Measurements from ENCODE around the gene PIP4K2B.

PIP4K2B gene

GRCh38 chr17:38746004-38746848 is 53.1 kb downstream of the PIP4K2B start:
- no peak for DNase-seq (ENCODE audit: low read depth in 2 of 2, low spot score in 1 of 2)

DNA sequence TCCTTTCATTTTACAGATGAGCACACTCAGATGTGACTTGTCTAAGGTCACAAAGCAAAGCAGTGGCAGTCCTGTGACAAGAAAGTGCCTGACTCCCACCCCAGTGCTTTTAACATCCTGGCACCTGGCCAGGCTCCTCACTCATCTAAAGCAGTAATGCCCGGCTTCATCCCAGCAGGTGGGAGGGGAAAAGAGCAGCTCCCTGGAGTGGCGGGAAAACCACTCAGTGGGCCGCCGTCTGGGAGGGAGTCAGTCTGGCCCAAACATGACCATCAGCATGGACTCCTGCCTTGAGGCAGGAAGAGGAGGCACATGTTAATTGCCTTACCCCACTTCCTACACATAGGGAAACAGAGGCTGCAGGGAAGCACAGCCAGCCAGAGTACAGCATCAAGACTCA is 53.8 kb downstream of the PIP4K2B start:
- DNase-seq (ENCODE audit: low read depth in 2 of 2, low spot score in 1 of 2) = no peak

GRCh38 chr17:38743556-38744171 is 55.7 kb downstream of the PIP4K2B start:
- DNase-seq (ENCODE audit: low read depth in 2 of 2, low spot score in 1 of 2) = no peak

DNA sequence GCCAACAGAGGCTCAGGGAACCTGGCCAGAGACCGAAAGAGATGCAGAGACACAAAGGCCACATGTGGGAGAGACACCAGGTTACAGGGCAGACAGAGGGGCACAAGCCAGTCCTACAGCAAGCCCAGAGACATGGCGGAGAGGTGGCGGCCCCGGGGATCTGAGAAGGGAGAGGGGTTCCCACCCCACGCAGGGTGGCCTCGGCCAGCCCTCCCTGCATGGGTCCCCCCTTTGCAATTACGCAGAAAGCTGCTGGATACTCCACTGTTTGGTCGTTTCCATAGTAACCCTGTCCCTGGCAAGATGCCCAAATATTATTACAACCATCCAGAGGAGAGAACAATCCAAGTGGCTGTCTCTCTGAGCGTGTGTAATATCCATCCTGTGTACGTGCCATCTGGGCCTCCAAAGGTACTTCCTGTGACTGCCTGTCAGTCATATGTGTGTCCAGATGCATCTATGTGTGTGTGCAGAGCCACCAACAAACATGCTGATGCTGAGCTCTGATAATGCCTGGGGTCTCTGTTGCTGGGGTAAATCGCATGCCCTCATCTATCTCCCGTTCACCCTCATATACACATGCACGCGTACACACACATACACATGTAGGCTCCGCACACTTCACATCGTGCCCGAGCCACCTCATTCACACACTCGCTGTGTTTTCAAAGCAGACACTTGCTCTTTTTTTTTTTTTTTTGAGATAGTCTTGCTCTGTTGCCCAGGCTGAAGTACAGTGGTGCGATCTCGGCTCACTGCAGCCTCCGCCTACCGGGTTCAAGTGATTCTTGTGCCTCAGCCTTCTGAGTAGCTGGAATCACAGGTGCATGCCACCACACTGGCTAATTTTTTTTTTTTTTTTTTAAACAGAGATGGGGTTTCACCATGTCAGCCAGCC is 56.7 kb downstream of the PIP4K2B start:
- no peak for DNase-seq (ENCODE audit: low read depth in 2 of 2, low spot score in 1 of 2)

DNA sequence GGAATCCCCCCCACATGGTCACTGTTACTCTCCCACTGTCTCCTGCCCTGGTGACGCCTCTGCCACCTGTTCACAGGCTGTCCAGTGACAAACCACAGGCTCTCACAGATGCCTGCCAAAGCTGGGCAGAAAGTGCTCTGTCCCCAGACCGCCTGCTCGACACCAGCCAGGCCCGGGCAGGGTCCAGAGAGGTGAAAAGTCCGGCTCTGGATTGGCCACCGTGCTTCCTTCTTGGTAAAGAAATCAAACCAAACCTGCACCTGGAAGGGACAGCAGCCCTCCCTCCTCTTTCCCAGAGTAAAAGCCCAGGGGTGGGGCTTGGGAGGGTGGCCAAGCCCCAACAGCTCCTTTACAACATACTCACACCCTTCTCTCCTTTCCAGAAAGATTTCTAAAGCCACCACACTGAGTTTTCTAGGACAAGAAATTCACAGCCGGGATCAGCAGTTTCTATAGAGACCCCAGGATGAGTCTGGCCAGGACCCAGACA is 57.4 kb downstream of the PIP4K2B start:
- no peak for DNase-seq (ENCODE audit: low read depth in 2 of 2, low spot score in 1 of 2)

GRCh38 chr17:38741461-38741860 is 57.9 kb downstream of the PIP4K2B start:
- no peak for DNase-seq (ENCODE audit: low read depth in 2 of 2, low spot score in 1 of 2)

- DNase-seq (ENCODE audit: low read depth in 2 of 2, low spot score in 1 of 2) = no peak
Measured at GRCh38 chr17:38740806-38741205, 58.5 kb downstream of the PIP4K2B start.

- DNase-seq (ENCODE audit: low read depth in 2 of 2, low spot score in 1 of 2) = no peak
Measured at GRCh38 chr17:38740044-38740443, 59.3 kb downstream of the PIP4K2B start.

DNA sequence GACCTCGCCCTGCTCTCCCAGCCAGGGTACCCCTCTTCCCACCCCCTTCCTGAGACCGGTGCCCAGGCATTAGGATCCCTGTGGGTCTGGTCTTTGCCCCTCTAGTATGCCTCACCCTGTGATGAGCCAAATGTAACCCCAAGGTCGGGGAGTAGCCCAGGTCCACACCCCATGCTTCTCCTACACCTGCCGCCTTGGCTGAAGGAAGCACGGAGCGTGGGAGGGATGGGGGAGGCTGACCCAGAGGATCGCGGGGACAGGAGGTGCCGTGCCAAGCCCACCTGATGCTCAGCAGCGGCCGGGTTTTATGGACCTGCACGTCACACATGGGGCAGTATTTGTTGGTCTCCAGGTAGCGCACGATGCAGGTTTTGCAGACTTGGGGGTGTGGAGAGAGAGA is 60.1 kb downstream of the PIP4K2B start:
- no peak for DNase-seq (ENCODE audit: low read depth in 2 of 2, low spot score in 1 of 2)

GRCh38 chr17:38738686-38739085 is 60.7 kb downstream of the PIP4K2B start:
- no peak for DNase-seq (ENCODE audit: low read depth in 2 of 2, low spot score in 1 of 2)

DNA sequence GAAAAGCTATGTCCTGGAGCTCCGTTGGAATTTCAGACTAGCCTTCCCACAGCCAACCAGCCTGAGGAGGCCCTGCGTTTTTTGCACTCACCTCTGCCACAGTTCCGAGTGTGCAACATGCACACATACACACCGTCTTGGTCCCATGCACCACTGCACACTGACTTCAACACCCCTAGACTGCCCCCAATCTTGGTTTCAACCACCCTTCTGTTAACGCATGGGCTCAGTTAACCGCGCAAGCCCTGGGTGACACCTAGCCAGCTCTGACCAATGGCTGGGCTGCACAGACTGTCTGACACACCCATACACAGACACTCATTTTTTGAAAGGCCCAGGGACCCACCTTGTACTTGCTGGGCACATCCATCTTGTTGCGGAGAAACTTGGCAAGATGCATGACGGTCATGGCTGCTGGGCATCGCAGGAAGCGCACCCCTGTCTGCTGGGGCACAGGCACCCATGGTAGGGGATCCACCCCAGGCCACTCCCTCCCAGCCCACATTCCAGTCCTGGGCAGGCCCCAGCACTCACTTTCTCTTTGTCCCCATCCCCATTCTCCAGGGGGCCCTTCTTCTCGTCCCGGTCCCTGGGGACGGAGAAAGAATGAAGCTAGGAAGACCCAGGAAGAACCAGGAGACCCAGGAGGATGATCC is 61.2 kb downstream of the PIP4K2B start:
- DNase-seq (ENCODE audit: low read depth in 2 of 2, low spot score in 1 of 2) = no peak

DNA sequence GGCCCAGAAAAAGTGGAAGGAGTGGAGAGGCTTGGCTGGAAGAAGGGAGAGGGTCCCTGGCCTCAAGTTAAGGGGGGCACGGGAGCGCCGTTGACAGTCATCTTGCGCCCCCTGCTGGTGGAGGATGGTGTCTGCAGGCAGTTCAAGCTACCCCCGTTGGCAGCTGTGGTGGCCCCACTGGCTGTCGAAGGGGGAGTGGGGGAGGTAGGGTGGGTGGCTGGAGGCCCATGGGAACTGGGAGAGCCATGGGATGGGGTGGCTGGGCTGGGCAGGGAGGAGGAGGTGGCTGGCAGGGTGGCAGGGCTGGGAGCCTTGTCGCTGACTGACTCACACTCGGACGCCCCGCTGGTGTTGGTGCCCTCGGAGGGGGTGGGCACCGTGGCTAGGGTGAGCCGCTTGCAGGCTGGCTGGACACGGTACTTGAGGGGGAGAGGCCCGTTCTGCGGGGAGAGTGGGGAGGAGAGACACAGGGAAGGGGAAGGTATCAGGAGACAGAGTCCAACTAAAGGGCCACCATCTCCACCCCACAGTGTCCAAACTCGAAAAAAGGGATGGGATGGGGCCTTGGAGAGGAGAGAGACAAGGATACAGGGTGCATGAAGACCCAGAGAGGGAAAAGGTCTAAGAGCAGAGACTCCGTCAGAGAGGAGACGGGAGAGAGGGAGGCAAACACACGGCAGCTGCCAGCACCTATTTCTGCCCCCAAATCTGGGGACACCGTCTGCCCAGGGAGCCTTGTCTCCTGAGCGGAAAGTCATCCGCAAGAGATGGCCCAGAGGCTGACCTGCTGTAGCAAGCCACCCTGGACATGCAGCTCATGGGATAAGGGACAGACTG is 64.0 kb downstream of the PIP4K2B start:
- DNase-seq (ENCODE audit: low read depth in 2 of 2, low spot score in 1 of 2) = peak; percentile 59 to 66

- DNase-seq (ENCODE audit: low read depth in 2 of 2, low spot score in 1 of 2) = no peak
Measured at GRCh38 chr17:38733982-38734973, 65.1 kb downstream of the PIP4K2B start.

- no peak for DNase-seq (ENCODE audit: low read depth in 2 of 2, low spot score in 1 of 2)
Measured at GRCh38 chr17:38733282-38733981, 65.9 kb downstream of the PIP4K2B start.

DNA sequence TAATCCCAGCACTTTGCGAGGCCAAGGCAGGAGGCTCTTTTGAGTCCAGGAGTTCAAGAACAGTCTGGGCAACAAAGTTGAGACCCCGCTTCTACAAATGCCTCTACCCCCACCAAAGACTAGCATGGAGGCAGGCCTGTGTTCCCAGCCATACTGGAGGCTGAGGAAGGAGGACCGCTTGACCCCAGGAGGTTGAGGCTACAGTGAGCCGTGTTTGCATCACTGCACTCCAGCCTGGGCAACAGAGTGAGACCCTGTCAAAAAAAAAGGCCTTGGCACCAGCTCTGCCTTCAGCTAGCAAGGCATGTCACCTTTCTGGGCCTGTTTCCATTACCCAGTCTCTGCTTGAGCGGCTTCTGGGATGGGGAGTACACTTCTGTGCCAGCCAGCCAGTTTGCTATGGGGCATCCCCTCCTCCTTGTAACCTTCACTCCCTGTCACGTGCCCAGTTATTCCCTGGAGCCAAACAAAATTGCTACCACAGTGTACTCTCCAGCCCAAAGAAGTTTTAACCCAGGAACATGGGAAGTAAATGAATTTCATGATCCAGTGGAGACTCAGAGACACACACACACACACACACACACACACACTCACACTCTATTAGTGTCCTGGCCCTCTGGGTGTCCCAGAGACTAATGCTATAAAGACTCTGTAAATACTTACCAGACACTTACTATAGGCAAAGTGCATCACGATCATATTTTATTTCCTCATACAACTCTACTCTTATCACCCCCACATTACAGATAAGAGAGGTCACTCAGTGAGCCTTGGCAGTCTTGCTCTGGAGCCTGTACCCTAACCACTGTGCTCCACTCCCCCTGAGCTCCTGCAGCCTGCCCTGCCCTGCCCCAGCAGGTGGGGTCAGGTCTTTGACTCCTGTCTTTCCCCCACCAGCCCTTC is 66.7 kb downstream of the PIP4K2B start:
- no peak for DNase-seq (ENCODE audit: low read depth in 2 of 2, low spot score in 1 of 2)

DNA sequence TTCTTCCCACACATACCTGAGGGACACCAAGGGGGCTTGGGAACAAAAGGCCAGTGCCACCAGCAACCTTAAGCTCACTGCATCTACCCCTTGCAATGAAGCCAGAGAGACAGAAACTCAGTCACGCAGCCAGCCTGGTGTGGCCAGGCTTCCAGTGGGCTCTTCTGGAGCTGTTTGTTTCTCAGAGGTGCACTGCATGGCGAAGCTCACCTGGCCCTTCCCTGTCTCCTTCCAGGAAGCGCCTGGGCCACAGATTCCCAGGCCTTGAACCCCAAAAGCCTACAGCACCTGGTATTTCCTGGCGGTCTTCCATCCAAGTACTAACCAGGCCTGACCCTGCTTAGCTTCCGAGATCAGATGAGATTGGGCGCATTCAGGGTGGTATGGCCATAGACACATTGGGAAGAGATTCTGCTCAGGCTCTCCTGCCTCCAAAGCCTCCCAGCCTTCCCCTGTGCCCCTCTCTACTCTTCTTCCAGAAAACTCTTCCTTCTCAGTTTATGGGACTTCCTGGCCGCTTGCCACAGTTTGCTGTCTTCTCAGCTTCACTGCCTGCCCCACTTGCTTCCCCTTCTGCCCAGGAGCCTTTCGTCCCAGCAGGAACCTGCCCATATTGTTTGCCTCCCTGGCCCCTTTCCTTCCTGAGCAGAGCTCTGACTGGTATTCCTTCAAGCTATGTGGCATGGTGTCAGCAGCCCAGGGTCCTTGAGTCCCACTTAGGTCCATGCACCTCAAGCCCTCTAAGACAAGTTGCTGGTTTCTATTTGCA is 67.6 kb downstream of the PIP4K2B start:
- DNase-seq (ENCODE audit: low read depth in 2 of 2, low spot score in 1 of 2) = no peak
